GM18508 (cell line): Measurements from ENCODE around the gene TNFRSF21.

ENCODE experiments used
- ATAC-seq: cut with Tn5 transposase; IDR thresholded peaks from one replicate; pipeline ENCODE4 v1.9.1; 2021; ENCODE audit warnings: moderate number of reproducible peaks; ENCODE audit not compliant: insufficient read depth, unreplicated experiment

The TNFRSF21 gene

DNA sequence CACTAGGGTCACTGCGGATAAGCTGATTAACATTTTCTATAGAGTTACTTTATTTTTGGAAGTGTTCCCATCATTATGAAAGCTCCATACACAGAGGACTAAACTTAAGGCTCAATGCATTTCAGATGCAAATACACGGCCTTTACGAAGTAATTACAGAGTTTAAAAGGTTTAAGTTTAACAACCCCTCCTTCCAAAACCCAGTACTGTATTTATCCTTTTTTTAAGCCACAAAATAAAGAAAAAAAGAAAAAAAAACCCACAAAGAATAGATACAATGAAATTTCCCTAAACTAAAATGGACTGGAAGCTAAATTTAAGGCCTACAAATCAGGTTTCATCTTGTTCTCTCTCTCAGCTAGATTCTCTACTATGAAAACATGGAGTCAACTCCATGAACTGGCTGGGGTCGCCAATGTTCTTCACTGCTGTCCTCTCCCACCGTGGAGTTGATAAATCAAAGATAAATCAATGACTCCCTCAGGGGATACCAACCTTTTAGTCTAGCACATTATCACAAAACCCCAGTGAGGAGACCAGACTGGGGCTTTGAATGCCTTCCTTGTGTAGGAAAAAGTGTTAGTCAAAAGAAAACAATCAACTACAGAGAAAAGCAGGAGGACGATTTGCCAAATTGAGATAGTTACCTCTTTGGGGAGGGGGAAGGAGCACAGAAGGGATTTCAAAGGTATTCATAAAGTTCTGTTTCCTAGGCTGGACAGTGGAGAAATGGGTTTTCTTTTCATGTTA lies 52.5 kb downstream of the TNFRSF21 start:
- no peak for ATAC-seq

DNA sequence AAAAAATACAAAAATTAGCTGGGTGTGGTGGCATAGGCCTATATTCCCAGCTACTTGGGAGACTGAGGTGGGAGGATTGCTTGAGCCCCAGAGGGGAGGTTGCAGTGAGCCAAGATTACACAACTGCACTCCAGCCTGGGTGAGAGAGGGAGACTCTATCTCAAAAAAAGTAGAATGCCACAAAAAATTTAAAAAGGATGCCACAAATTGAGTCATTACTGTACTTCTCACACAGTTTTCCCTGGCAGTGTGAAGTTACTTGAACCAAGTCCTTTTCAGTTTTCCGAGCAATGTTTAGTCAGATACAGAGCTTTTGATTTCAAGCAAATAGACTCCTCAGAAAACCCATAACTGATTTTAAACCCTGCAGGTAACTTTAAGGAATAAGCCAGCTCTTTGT lies 53.3 kb downstream of the TNFRSF21 start:
- ATAC-seq: no peak

DNA sequence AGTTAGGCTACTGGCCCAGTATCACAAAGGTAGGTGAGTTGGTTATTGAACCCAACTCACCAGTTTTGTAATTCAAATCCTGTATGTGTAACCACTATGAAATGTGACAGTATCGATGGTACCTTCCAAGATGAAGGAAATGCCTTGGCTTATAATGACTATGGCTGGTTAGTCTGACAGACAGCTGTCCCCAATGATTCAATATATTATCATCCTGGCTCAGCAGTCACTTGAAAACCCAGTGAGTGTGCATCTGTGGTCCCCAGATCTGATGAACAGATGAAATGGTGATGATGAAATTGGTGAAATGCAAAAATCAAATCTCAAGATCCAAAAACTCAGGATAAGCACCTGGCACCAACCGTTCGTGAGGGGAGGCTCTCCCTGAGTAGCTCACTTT lies 54.8 kb downstream of the TNFRSF21 start:
- no peak for ATAC-seq

DNA sequence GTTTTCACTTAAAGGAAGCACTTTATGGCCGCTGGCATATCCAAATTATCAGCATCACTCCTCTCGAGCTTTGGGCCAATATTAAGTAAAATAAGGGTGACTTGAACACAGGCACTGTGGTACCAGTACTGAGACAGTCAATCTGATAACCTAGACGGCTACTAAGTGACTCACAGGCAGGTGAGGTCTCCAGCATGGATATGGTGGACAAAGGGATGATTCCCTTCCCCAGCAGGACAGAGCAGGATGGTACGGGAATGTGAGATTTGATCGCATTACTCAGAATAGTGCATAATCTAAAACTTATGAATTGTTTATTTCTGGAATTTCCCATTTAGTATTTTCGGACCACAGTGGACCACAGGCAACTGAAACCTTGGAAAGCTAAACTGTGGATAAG lies 55.7 kb downstream of the TNFRSF21 start:
- no peak for ATAC-seq

DNA sequence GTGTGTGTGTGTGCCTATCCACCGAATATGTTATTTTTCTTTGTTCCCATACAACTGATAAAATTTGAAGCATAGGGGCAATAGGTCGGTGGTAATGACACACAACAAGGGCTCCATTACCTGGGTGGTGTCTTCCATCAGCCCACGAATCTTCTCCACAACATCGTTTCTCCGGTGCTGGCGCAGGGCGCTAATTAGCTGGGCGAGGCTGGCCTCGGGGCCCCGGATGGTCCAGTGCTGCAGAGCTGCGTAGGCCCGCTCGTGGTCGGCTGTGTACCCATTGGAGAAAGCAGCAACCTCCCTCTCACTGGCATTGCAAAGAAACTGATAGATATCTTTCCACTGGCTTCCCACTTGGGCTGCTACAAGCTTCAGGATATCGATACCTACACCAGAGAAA lies 56.6 kb downstream of the TNFRSF21 start:
- ATAC-seq: no peak

DNA sequence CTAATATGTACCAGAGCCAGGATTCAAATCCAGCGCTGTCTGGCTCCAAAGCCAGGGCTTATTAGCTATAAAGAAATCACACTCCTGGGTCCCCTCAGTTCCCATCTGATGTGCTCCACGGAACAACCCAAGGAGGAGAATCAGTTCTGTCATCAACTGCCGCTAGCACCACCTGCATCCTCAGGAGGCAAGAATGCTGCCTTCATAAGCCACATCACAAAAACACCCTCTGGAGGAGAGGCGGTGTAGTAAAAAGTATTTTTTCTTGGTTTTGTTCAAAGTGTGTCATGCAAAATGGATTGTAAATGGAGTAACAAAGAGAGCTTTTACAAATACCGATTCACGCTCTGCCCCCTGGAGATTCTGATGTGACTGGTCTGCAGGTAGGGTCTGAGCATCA lies 57.1 kb downstream of the TNFRSF21 start:
- ATAC-seq: no peak

DNA sequence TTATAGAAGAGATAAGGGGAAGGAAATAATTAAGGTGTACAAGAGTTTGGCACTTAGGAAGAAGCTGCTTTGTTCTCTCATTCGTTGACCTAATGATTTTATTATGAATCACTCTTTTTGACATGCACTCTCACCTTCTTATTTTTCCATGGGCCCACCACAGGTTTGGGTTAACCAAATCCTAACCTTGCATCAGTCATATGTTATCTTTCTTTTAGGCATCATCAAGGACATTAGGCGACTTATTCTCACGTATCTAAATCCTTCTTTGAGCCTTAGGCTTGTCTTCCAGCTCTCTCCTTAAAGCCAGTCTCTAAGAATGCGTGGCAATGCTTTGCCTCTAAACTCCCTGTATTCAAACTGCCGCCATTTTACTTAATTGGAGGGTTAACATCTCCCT lies 58.3 kb downstream of the TNFRSF21 start:
- ATAC-seq: no peak

DNA sequence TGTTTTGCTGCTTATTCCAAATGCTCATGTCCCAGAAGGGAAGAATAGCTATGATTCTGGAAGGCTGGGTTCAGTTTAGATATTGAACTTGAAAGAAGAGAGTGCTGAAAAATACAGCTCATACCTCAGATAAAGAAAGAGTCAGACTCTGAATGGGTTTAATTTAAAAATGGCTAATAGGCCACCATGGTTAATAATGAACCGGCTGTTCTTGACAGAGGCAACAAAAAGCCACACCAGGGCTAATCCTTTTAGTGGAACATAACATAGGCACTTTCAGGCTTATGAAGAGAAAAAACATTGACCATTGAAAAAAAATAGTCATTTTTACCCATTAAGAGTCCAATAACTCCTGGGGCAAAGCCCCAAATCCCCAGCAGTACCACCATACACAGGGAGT lies 59.4 kb downstream of the TNFRSF21 start:
- no peak for ATAC-seq

DNA sequence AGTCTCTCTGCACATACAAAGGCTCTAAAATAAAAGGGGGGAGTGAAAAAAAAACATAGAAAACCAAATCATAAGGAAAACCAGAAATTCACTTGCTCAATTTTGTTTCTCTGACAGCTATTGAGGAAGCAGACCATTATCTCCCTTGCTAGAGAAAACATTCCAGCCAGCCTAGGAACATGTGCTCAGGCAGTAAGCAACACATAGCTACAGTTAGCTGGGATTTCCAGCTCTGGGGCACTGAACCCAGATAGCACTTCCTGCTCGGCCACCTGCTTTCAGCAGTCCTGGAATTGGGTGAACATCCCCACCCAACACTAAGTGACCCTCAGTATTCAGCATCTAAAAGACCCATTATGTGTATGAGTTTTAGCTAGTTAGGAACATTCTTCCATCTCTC lies 61.3 kb downstream of the TNFRSF21 start:
- ATAC-seq: no peak

DNA sequence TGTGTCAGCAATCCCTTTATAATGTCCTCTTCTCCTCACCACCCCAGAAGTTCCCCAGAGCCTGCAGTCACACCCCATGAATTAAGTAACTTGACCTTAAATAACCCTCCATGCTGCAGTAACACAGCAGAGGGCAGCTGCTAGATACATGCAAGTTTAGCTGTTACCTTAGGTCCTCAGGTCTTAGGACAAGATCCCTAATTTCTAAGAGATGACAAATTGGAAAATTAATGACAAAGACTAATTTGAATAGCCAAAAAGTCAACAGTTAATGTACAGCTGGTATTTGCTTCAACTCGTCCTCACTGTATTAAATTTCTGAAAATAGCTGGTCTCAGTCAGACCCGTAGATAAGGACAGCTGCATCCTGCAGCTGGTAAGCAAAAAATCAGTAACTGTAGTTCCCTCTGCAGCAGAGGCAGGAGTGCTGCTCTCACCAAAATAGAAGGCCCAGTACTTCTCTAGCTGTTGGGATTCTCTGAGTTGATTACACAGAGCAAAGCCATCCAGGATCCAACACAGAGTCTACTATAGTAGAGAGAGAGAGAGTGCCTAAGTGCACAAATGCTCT lies 62.4 kb downstream of the TNFRSF21 start:
- peak; percentile 39 for ATAC-seq

DNA sequence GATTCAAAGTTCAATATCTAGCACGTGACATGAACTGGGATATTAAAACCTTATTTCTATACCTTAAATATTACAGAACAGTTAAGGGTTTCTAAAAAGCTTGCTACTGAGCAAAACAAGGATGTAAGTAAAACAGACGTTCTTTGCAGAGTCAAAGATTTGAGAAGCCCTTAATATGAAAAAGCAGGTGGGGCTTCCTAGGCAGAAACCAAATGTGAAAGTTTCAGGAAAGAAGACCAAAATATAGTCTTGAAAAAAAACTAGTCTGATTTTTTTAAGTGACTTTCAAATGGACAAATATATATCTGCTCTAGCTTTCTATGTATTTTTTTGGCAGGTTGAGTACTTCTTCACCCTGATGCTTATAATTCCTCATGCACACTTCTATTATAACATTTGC lies 63.2 kb downstream of the TNFRSF21 start:
- no peak for ATAC-seq

DNA sequence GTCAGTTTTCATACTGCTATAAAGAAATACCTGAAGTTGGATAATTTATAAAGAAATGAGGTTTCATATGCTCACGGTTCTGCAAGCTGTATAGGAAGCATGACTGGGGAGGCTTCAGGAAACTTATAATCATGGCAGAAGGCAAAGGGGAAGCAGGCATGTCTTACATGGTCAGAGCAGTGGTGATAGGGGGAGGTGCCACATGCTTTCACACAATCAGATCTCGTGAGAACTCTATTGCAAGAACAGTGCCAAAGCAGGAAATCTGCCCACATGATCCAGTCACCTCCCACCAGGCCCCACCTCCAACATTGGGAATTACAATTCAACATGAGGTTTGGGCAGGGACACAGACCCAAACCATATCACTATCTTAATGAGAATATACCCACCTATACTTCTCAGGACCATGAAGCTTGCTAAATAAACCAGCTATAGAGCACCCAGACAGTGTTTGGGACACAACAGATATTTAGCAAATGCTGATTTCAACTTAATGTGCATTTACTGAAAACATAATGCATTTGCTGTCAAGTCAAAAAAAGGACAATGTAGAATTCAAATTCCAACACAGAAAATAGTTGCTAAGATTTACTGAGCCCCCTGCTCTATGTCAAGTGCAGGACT lies 63.8 kb downstream of the TNFRSF21 start:
- no peak for ATAC-seq

DNA sequence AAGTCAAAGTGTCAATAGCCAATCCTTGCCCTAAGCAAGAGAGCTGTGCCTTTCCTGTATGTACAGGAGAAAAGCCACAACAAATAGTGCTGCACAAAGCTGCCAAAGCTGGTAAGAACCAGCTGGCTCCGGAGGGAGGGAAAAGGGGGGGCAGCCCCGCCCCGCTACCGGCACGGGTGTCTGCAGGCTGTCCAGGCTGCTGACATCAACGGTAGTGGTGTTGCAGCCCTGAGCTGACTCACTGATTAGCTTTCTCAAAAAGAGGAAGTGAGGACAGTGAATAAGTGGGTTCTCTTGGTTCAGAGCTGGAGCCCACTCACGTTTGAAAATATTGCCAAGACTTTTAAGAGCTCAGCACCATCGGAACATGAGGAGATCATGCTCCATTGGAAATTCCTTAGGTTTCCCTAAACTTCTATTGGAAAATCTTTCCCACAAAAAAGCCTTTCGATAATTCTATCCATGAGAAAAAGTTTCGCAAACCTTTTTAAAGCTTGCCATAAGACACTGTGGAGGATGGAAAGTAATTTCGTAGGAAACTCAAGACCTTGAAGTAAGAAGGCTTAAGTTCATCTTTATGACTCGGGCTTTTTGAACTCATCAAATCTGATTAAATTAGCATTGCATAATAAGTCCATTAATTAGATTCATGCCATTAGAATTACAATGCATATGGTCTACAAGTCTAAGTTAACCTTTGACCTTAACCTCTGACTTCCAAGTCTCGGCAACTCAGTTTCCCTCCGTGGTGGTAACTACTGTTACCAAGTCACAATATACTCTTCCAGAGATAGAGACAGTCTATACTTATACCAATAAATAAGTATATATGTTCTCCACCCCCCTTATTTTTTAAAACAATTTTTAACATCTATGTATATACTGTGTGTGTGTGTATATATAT lies 67.0 kb downstream of the TNFRSF21 start:
- ATAC-seq: peak; percentile 92

DNA sequence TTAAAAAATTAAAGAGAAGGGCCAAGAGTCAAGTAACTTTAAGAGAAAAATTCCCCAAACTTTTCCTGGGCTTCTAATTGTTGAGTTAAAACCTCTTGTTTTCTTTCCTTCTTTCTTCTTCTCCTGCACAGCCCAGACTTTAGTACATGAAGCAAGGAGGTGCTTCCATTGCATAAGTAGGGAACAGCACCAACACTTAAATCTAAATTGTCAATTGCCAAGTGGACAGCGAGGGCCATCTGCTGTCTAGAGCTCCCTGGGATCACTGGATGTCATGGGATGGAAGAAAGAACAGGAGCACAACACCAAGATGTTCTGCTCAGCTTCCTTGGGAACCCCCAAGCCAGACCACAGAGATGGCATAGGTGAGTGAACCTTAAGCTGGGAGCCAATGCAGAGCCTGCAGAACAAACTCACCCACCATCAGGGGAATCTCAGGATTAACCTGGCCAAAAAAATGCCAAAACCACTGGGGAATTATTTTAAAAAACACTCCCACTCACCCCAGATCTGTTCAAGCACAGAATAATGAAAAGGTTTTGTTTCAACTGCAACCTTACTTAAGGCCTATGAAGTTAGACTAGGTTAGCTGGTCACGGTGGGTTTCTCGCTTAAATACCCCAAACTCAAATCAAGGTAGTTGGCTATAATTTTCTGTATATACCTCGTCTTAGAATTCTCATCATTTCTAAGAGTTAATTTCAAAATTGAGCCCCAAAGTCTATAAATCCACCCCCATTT lies 67.8 kb downstream of the TNFRSF21 start:
- ATAC-seq: no peak

DNA sequence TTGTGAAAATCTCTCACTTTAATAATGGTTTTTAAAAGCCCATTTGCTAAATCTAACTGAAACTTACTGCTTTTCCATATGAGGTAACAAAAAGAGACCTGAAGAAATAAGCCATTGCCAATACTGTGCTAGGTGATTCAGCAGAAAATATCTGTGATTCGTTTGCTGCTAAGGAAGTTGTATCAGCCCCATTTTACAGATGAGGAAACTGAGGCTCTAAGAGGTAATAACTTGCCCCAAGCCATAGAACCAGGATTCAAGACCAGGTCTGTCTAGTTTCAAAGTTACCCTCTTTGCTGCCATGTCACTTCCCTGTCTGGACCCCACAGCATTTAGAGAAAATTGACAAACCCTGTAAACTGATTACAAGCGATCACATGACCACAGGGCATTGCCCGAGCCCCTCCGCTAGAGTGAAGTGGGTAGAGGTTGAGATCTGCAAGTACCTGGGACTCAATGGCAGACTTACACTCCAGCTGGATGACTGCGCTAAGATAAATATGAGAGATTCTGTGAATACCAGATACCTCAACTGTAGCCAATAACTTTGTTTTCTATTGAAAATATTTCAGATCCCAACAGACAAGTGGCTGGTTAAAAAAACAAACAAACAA lies 69.3 kb downstream of the TNFRSF21 start:
- ATAC-seq: no peak

DNA sequence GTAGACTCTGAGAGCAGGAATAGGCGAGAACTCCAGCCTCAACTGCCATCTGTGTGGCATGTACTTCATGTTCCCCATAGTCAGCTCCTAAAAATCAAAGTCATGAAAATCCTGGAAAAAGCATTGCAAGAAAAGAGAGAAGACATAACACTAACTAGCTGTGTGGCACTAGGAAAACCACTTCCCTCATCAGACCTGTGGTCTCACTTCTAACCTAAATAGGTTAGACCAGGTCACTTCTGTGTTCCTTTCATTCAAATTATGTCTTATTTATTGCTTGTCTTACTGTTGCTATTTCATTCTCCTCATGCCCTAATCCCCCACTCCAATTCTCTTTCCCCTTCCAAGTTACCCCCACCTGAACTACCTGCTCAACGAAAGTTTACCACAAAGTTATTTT lies 70.2 kb downstream of the TNFRSF21 start:
- ATAC-seq: no peak

DNA sequence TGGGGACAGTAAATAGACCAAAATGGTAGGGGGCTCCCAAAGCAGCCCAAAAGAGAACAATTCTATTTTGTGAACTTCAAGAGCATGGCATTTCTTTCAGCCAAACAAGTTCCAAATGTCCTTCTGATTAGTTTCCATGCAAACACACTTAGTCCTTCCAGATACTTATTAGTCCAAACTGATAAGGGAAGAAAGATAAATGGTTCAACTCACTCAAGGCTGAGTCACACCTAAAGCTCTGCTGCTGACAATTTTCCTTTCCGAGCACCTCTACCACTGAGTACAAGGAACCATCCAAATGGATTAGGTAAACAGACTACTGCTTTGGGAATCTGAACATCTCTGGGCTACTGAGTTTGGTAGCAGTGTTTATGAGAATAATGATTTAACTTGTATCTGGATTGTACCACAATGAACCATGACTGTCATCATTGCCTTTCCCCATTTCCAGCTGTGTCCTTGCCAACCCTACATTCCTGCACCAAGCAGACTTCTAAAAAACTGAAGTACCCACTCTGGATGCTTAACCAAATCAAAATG lies 71.2 kb downstream of the TNFRSF21 start:
- ATAC-seq: no peak

DNA sequence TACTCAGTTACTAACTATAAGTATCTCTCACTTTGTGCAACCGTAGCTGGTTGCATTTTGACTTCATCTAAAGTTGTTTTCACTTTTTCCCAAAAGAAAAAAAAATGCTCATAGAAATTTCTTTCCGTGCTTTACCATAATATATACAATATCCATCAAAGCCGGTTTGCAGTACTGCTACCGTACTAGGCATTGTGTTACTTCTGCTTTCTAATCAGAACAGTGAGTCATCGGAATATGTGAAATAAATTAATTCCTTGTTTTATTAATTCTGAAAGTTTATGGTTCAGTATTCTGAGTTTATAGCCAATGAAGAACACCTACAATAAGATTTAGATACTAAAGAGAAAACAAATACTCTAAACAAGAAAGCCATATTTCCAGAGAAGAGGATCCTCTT lies 72.5 kb downstream of the TNFRSF21 start:
- ATAC-seq: no peak

DNA sequence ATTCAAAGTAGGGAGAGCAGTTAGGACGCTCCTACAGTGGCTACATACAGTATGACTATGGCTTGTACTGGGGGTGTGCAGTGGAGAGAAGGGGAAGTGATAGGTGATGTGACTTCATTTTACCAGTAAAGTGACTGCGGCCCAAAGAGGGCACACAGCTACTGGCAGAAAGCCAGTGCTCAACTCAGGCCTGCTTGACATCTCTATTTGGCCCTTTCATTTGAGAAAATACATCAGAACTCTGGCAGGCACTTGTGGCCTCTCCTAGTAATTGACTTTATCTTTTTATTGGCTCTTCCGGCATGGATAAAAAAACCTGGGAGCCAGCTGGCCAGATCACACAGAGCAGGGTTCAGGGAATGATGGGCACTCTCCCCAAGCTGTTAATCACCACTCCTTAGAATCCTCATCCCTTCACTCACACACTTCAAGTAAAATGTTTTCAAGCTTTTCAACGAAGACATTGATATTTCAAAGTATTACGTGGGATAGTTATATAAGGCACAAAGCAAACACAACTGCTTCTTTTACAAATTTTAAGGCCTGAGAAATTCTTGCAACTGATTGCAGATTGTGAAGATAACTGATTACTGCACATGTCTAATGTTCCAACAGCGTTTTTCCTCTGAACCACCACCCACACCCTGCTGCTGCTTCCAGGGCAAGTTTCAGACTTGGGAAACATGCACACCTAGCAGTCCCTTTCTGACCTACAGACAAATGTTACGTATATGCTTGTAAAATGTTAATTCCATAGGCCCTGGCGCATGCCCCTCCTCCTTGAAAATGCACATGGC lies 73.5 kb downstream of the TNFRSF21 start:
- no peak for ATAC-seq
